ENCODE results near the gene RPL13A.
A peak's percentile ranks its signal among the peaks of the same experiment; 100 is the strongest.

DNA sequence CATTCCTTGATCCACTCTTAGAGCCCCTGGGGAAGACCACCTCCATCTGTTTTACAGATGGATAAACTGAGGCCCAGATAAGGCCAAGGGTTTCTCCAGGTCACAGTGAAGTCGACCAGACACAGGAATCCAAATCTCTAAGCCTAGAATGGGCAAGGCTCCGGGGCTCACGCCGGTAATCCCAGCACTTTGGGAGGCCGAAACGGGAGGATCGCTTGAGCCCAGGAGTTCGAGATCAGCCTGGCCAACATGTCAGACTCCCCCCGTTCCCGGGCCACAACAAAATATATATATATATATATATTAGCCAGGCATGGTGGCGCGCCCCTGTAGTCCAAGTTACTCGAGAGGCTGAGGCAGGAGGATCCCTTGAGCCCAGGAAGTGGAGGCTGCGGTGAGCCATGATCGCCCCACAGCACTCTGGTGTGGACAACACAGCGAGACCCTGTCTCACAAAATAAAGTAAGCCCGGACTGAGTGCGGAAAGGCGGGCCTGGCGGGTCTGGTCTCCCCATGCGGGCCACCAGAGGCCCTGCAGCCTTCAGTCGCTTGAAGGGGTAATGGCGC lies 615 bp upstream of the RPL13A start:
- TF ChIP-seq, protein P1, sequence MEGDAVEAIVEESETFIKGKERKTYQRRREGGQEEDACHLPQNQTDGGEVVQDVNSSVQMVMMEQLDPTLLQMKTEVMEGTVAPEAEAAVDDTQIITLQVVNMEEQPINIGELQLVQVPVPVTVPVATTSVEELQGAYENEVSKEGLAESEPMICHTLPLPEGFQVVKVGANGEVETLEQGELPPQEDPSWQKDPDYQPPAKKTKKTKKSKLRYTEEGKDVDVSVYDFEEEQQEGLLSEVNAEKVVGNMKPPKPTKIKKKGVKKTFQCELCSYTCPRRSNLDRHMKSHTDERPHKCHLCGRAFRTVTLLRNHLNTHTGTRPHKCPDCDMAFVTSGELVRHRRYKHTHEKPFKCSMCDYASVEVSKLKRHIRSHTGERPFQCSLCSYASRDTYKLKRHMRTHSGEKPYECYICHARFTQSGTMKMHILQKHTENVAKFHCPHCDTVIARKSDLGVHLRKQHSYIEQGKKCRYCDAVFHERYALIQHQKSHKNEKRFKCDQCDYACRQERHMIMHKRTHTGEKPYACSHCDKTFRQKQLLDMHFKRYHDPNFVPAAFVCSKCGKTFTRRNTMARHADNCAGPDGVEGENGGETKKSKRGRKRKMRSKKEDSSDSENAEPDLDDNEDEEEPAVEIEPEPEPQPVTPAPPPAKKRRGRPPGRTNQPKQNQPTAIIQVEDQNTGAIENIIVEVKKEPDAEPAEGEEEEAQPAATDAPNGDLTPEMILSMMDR (IDR thresholded peaks at IDR 0.05; ENCODE audit: extremely low read depth in 1 of 2, insufficient read depth in 1 of 2, low read depth in 1 of 2, low read length in 2 of 2) = peak in 1 of 2 donors; percentile 17
- TF ChIP-seq POLR2A (IDR thresholded peaks at IDR 0.05; ENCODE audit: low read depth, low read length) = no peak
- TF ChIP-seq, protein P2, sequence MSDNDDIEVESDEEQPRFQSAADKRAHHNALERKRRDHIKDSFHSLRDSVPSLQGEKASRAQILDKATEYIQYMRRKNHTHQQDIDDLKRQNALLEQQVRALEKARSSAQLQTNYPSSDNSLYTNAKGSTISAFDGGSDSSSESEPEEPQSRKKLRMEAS (IDR thresholded peaks at IDR 0.05; ENCODE audit: insufficient read depth, insufficient read length) = no peak
- TF ChIP-seq EZH2 (IDR thresholded peaks at IDR 0.05; ENCODE audit: borderline replicate concordance, low read depth, low read length, severe bottlenecking) = no peak
